DMS153 treated with DMSO at 0.1 percent for 48 hours (cell line): ENCODE measurements around the gene NUP35.

Source experiments
- DNase-seq: peaks from one replicate; lab custom pipeline; 2025; ENCODE audit not compliant: unreplicated experiment; lab: John Stamatoyannopoulos, UW

The NUP35 gene

GRCh38 chr2:183207110-183207509, 82.9 kb downstream of the NUP35 start:
- DNase-seq, result no peak

GRCh38 chr2:183209395-183210028, 85.3 kb downstream of the NUP35 start:
- no peak for DNase-seq
